Measurements from ENCODE around the gene COL6A3. TPM values are rescaled to one million over a fixed set of nuclear protein-coding genes. Genes with fewer than 3 reads are reported as not detected.

COL6A3 gene
- total RNA-seq, 1 experiment from 2014 or later = 0.81 TPM

DNA sequence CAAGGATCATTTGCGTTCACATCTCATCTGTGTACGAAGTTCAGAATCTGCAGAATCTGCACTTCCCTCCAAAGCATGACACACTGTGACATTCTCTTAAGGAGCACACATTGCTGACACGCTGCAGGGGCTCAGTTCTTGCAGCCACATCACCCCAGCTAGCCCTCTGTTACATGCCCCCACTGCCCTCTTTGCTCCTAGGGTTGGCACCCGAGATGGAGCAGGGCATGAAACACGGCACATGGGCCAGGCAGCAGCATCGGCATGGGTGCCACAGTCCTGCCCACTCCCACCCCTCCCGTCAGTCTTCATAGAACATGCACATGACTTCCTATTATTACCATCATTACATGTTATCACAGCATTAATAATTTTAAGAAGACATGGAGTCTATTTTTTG, 76.4 kb downstream of the COL6A3 start:
- no peaks in the 10 kb centered on the region for H3K9me3 Mint-ChIP-seq
- H3K9me3 ChIP-seq (ENCODE audit: control insufficient read depth, low read depth, low read length) = no peaks in the 10 kb centered on the region
- H3K27me3 Mint-ChIP-seq (ENCODE audit: low read depth) = no peaks in the 10 kb centered on the region; the same call in 1 of the 2 replicates
- H3K23ac ChIP-seq (ENCODE audit: insufficient read length, low read depth, low read length) = no peak overlapping the region
- H3K4me1 ChIP-seq (ENCODE audit: insufficient read depth, low read length) = no peaks in the 10 kb centered on the region
- no peak overlapping the region for H3K27ac Mint-ChIP-seq
- no peak overlapping the region for H2BK15ac ChIP-seq (ENCODE audit: low read depth, low read length)
- WGBS (ENCODE audit: extremely low coverage, insufficient read length, low lambda C conversion rate) = no CpG with 5 or more reads among the region's 7 CpGs
- no peak overlapping the region for H3T11ph ChIP-seq (ENCODE audit: low read length)
- peaks cover 7 to 9% of the 10 kb centered on the region in 2 experiments for H3K4me1 Mint-ChIP-seq
- no peaks in the 10 kb centered on the region for H3K79me1 ChIP-seq (ENCODE audit: insufficient read depth, low read depth, low read length, poor library complexity, severe bottlenecking)
- H3K18ac ChIP-seq (ENCODE audit: insufficient read length, low read depth, low read length) = no peak overlapping the region
- H3K14ac ChIP-seq (ENCODE audit: insufficient read depth, low read length) = no peak overlapping the region
- H2BK5ac ChIP-seq (ENCODE audit: insufficient read length, low read length) = no peak overlapping the region
- no peak overlapping the region for H2BK20ac ChIP-seq (ENCODE audit: low read depth, low read length, poor library complexity, severe bottlenecking)
- no peak overlapping the region for H3K56ac ChIP-seq (ENCODE audit: insufficient read length, low read depth, low read length)
- no peaks in the 10 kb centered on the region; a peak in 1 of 7 replicates for H3K36me3 Mint-ChIP-seq (ENCODE audit: insufficient read depth in 1 of 3, low read depth in 3 of 3)
- TF ChIP-seq, protein P1, sequence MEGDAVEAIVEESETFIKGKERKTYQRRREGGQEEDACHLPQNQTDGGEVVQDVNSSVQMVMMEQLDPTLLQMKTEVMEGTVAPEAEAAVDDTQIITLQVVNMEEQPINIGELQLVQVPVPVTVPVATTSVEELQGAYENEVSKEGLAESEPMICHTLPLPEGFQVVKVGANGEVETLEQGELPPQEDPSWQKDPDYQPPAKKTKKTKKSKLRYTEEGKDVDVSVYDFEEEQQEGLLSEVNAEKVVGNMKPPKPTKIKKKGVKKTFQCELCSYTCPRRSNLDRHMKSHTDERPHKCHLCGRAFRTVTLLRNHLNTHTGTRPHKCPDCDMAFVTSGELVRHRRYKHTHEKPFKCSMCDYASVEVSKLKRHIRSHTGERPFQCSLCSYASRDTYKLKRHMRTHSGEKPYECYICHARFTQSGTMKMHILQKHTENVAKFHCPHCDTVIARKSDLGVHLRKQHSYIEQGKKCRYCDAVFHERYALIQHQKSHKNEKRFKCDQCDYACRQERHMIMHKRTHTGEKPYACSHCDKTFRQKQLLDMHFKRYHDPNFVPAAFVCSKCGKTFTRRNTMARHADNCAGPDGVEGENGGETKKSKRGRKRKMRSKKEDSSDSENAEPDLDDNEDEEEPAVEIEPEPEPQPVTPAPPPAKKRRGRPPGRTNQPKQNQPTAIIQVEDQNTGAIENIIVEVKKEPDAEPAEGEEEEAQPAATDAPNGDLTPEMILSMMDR (conservative IDR thresholded peaks at IDR 0.05) = no peak
- no peak overlapping the region for H4K91ac ChIP-seq (ENCODE audit: insufficient read length, low read depth, low read length)
- H4K20me1 ChIP-seq (ENCODE audit: control insufficient read depth, insufficient read depth, insufficient read length) = no peaks in the 10 kb centered on the region
- no peak overlapping the region for H3K9ac ChIP-seq (ENCODE audit: extremely low read depth, insufficient read length, low read length)
- H3K4ac ChIP-seq (ENCODE audit: low read depth, low read length) = no peak overlapping the region
- H4K5ac ChIP-seq (ENCODE audit: insufficient read length, low read depth, low read length) = no peak overlapping the region
- H2AK5ac ChIP-seq (ENCODE audit: insufficient read length, low read length) = no peak overlapping the region
- no peak overlapping the region for H2AFZ ChIP-seq (ENCODE audit: low read length)
- H3K27me3 ChIP-seq (ENCODE audit: insufficient read depth, low read length) = no peaks in the 10 kb centered on the region; the same call in 1 of the 2 replicates
- no peaks in the 10 kb centered on the region for H3K79me2 ChIP-seq (ENCODE audit: insufficient read depth, low read length)
- no peaks in the 10 kb centered on the region for H3K23me2 ChIP-seq (ENCODE audit: insufficient read length, low read depth, low read length, poor library complexity, severe bottlenecking)
- no peak overlapping the region for H2BK120ac ChIP-seq (ENCODE audit: low read depth, low read length, poor library complexity, severe bottlenecking)
- H3K27ac ChIP-seq (ENCODE audit: insufficient read length, low read depth, low read length) = no peak overlapping the region
- DNase-seq = no peak
- H3K4me3 Mint-ChIP-seq = no peak overlapping the region
- no peak overlapping the region for H4K8ac ChIP-seq (replicated peaks; ENCODE audit: insufficient read length, low read depth, low read length)
- H3K4me2 ChIP-seq (ENCODE audit: insufficient read depth, insufficient read length, low read length) = no peak overlapping the region
- no peak overlapping the region for H2BK12ac ChIP-seq (ENCODE audit: insufficient read length, low read depth, low read length)

Data from H9 (cell line).